Panc1 (cell line): ENCODE measurements around the gene USP37. TPM values are rescaled to one million over a fixed set of nuclear protein-coding genes. Genes with fewer than 3 reads are reported as not detected.

Source experiments
- ATAC-seq: fragments of 200-7000 bp; cut with Tn5 transposase; 2 replicates; pipeline ENCODE4 v1.9.1; 2020; ENCODE audit warnings: mild to moderate bottlenecking, moderate library complexity
- BruUV-seq: library from RNA; stranded (reverse); fragments of 400-500 nt; replicated peaks from 2 replicates; lab custom pipeline; 2021; lab: Mats Ljungman, UMichigan
- CTCF ChIA-PET: fragments of 300-600 bp; sonication (Branson Sonifier 250); formaldehyde crosslinking; loops from one replicate; lab custom pipeline; 2022; ENCODE audit warnings: antibody characterized with exemption; lab: Charles Lee
- POLR2A ChIA-PET: fragments of 300-600 bp; sonication (Branson Sonifier 250); formaldehyde crosslinking; loops from one replicate; lab custom pipeline; 2022; ENCODE audit warnings: antibody characterized with exemption; lab: Charles Lee
- DNase-seq: peaks from one replicate; pipeline ENCODE4 v3.0.0-alpha.2; 2010; ENCODE audit warnings: low read depth, low spot score
- H3K27ac ChIP-seq: 2 replicates; pipeline ENCODE4 v1.5.1; 2011; ENCODE audit warnings: mild to moderate bottlenecking, low read length, inconsistent platforms
- H3K27me3 ChIP-seq: fragments of 200-500 bp; sonication (Bioruptor generic); 2 replicates; pipeline ENCODE4 v1.6.0; 2014; ENCODE audit warnings: low read length, inconsistent platforms; ENCODE audit not compliant: control insufficient read depth, insufficient read depth
- H3K36me3 ChIP-seq: fragments of 200-500 bp; sonication (Bioruptor generic); 2 replicates; pipeline ENCODE4 v1.5.1; 2014; ENCODE audit warnings: inconsistent platforms, mild to moderate bottlenecking, low read length, moderate library complexity; ENCODE audit not compliant: control insufficient read depth, insufficient read depth
- H3K4me1 ChIP-seq: 2 replicates; pipeline ENCODE4 v1.5.1; 2011; ENCODE audit warnings: inconsistent platforms, mild to moderate bottlenecking, low read length, moderate library complexity; ENCODE audit not compliant: control insufficient read depth, insufficient read depth
- H3K4me3 ChIP-seq, 2 experiments: 2 replicates each; pipeline ENCODE4 v1.5.1; 2011 to 2012; ENCODE audit warnings: low read depth in 2 of 2, low read length in 2 of 2, mild to moderate bottlenecking in 2 of 2, inconsistent platforms in 1 of 2, moderate library complexity in 1 of 2
- H3K9me3 ChIP-seq: fragments of 200-500 bp; sonication (Bioruptor generic); 2 replicates; pipeline ENCODE4 v1.5.1; 2014; ENCODE audit warnings: low read depth, mild to moderate bottlenecking, inconsistent platforms, low read length, moderate library complexity; ENCODE audit not compliant: control insufficient read depth, insufficient read depth
- CTCF ChIP-seq: fragments of 450-650 bp; IDR thresholded peaks from 2 replicates; pipeline ENCODE4 v1.5.1; 2017; ENCODE audit warnings: mild to moderate bottlenecking
- POLR2AphosphoS5 ChIP-seq: IDR thresholded peaks from 2 replicates; pipeline ENCODE4 v1.6.1; 2012; ENCODE audit warnings: mild to moderate bottlenecking, low read depth, low read length, moderate library complexity
- REST ChIP-seq, 2 experiments: IDR thresholded peaks; 2 replicates each; pipeline ENCODE4 v1.6.1; 2011 to 2012; ENCODE audit warnings: low read depth in 2 of 2, control low read depth in 1 of 2, low read length in 1 of 2, mild to moderate bottlenecking in 1 of 2, moderate library complexity in 1 of 2; ENCODE audit not compliant: insufficient read depth in 1 of 2
- SIN3A ChIP-seq: IDR thresholded peaks from 2 replicates; pipeline ENCODE4 v1.6.1; 2012; ENCODE audit warnings: low read depth, mild to moderate bottlenecking, low read length, moderate library complexity, borderline replicate concordance; ENCODE audit not compliant: insufficient read depth
- TCF7L2 ChIP-seq: IDR thresholded peaks from 2 replicates; pipeline ENCODE4 v1.6.1; 2011; ENCODE audit warnings: mild to moderate bottlenecking, low read depth, low read length, inconsistent platforms
- in situ Hi-C: cut with HindIII; loops from 2 replicates; pipeline ENCODE4 v1.10.0; 2016; ENCODE audit warnings: low sequenced_read_pairs, low pct_unique_long_range_greater_than_20kb
- intact Hi-C: fragments of 100-400 bp; cut with micrococcal nuclease; formaldehyde crosslinking; loops from one replicate; pipeline ENCODE4 v1.10.0; 2022; ENCODE audit not compliant: unreplicated experiment
- total RNA-seq: library from RNA; stranded (reverse); gene quantifications from one replicate; pipeline ENCODE4 v1.2.1, GENCODE V29; 2021; ENCODE audit not compliant: unreplicated experiment

Gene USP37
- total RNA-seq, 1 experiment from 2014 or later = 19.2 TPM

- Histone ChIP-seq H3K36me3 (peaks cover 34% of the 10 kb centered on the region), H3K4me1 (no peaks in the 10 kb centered on the region), H3K4me3 (no peak overlapping the region), H3K27ac (no peak overlapping the region), H3K27me3 (no peaks in the 10 kb centered on the region), H3K9me3 (no peaks in the 10 kb centered on the region)
- in situ Hi-C loops = no loop called here
- DNase-seq (no peak), ATAC-seq (no peak)
- intact Hi-C loops = no loop called here
- BruUV-seq = no TSS peak
- ChIA-PET CTCF (interaction anchor here (0.6 kb wide), 1 partner anchor 13 kb away, joined by 3 read pairs; no protein-coding TSS in a partner anchor), POLR2A (no interaction called here)
- TF ChIP-seq POLR2AphosphoS5 = no peak
- no peak for TF ChIP-seq TCF7L2
Measured at GRCh38 chr2:218585541-218585940, 17.4 kb upstream of the USP37 start.

- Histone ChIP-seq H3K4me3 (no peak overlapping the region), H3K36me3 (peaks cover 31% of the 10 kb centered on the region), H3K27me3 (no peaks in the 10 kb centered on the region), H3K4me1 (no peaks in the 10 kb centered on the region), H3K9me3 (no peaks in the 10 kb centered on the region), H3K27ac (no peak overlapping the region)
- POLR2A ChIA-PET = no interaction called here
- BruUV-seq = no TSS peak
- in situ Hi-C loops (no loop called here), intact Hi-C loops (no loop called here)
- DNase-seq (no peak), ATAC-seq (peak; percentile 62)
- CTCF ChIA-PET = no interaction called here
- no peak for TF ChIP-seq REST (IDR thresholded peaks at IDR 0.05; ENCODE audit: insufficient read depth in 1 of 2, low read depth in 2 of 2, low read length in 1 of 2)
- TF ChIP-seq CTCF = peak; percentile 32
Measured at GRCh38 chr2:218583983-218584850, 16.1 kb upstream of the USP37 start.

GRCh38 chr2:218582076-218582475 lies 13.9 kb upstream of the USP37 start:
- H3K9me3 ChIP-seq = no peaks in the 10 kb centered on the region
- POLR2A ChIA-PET = no interaction called here
- intact Hi-C loops = no loop called here
- no TSS peak for BruUV-seq
- TF ChIP-seq CTCF (no peak), REST (IDR thresholded peaks at IDR 0.05; ENCODE audit: insufficient read depth in 1 of 2, low read depth in 2 of 2, low read length in 1 of 2) (no peak), TCF7L2 (no peak), SIN3A (no peak), POLR2AphosphoS5 (no peak)
- ATAC-seq = no peak
- no peaks in the 10 kb centered on the region for H3K27me3 ChIP-seq
- CTCF ChIA-PET = no interaction called here
- no peak overlapping the region for H3K27ac ChIP-seq
- no peak for DNase-seq
- H3K36me3 ChIP-seq = peaks cover 18% of the 10 kb centered on the region; the same call in 1 of the 2 replicates
- H3K4me3 ChIP-seq = no peak overlapping the region
- no peaks in the 10 kb centered on the region for H3K4me1 ChIP-seq
- in situ Hi-C loops = no loop called here
